ENCODE measurements around the gene HMOX2. TPM values are rescaled to one million over a fixed set of nuclear protein-coding genes. Genes with fewer than 3 reads are reported as not detected.

The HMOX2 gene
- polyA plus RNA-seq, 1 donor (not counting 4 experiments of a cell fraction or from before 2014, with no cell fraction given) = 167 TPM

- H2AFZ ChIP-seq (ENCODE audit: control insufficient read depth, low read length) = no peak overlapping the region
- dilution Hi-C loops (cut with MboI; ENCODE audit: extremely low pct_ligation_motif_present, low sequenced_read_pairs) = no loop called here
Observed at GRCh38 chr16:4477966-4478365, 1.8 kb downstream of the HMOX2 start.

GRCh38 chr16:4481526-4481925 is 5.3 kb downstream of the HMOX2 start:
- Histone ChIP-seq H3K4me2 (ENCODE audit: control insufficient read depth, extremely low read depth, insufficient read depth, low read depth, low read length) (no peak overlapping the region), H3K79me2 (ENCODE audit: control insufficient read depth, insufficient read depth, low read length) (peaks cover 90% of the 10 kb centered on the region), H3K36me3 (ENCODE audit: control insufficient read depth in 2 of 2, extremely low read depth in 1 of 2, insufficient read depth in 2 of 2, low read length in 2 of 2) (peaks cover 7 to 16% of the 10 kb centered on the region in 2 experiments), H3K9me1 (ENCODE audit: control insufficient read depth, extremely low read depth, insufficient read depth, low read length) (no peaks in the 10 kb centered on the region), H3K9ac (ENCODE audit: control insufficient read depth, extremely low read depth, insufficient read depth, low read length) (no peak overlapping the region), H4K20me1 (ENCODE audit: control insufficient read depth, extremely low read depth, insufficient read depth, low read length) (no peaks in the 10 kb centered on the region), H3K27me3 (ENCODE audit: control insufficient read depth, extremely low read depth, insufficient read depth, low read length) (no peaks in the 10 kb centered on the region), H3K27ac (ENCODE audit: control insufficient read depth, insufficient read depth, low read length) (no peak overlapping the region), H3K9me3 (ENCODE audit: control insufficient read depth, low read depth, low read length) (no peaks in the 10 kb centered on the region), H3K4me1 (ENCODE audit: control insufficient read depth, extremely low read depth, insufficient read depth, low read length) (peaks cover 35% of the 10 kb centered on the region), H3K4me3 (ENCODE audit: control insufficient read depth in 2 of 3, extremely low read depth in 1 of 3, insufficient read depth in 2 of 3, low read depth in 1 of 3, low read length in 3 of 3) (no peak overlapping the region), H2AFZ (ENCODE audit: control insufficient read depth, low read length) (no peak overlapping the region)
- DNase-seq (ENCODE audit: low read depth, low spot score) = no peak
- dilution Hi-C loops (cut with MboI; ENCODE audit: extremely low pct_ligation_motif_present, low sequenced_read_pairs) = no loop called here
- FAIRE-seq = no peak
- no peak for TF ChIP-seq EZH2 (IDR thresholded peaks at IDR 0.05; ENCODE audit: low read length)
- no peak for TF ChIP-seq CTCF (optimal IDR thresholded peaks at IDR 0.05 in 1 of 3, IDR thresholded peaks at IDR 0.05 in 1 of 3, conservative IDR thresholded peaks at IDR 0.05 in 1 of 3; ENCODE audit: extremely low read depth in 1 of 3, insufficient read depth in 2 of 3, low read length in 3 of 3)

More at GRCh38 chr16:4477966-4478365, 1.8 kb downstream of the HMOX2 start:
- Histone ChIP-seq H3K27ac (ENCODE audit: control insufficient read depth, insufficient read depth, low read length) (peak overlapping the region; percentile 88), H3K79me2 (ENCODE audit: control insufficient read depth, insufficient read depth, low read length) (peaks cover 77% of the 10 kb centered on the region), H3K9ac (ENCODE audit: control insufficient read depth, extremely low read depth, insufficient read depth, low read length) (peak overlapping the region; percentile 89), H3K36me3 (ENCODE audit: control insufficient read depth in 2 of 2, extremely low read depth in 1 of 2, insufficient read depth in 2 of 2, low read length in 2 of 2) (peaks cover 0 to 6% of the 10 kb centered on the region in 2 experiments), H3K4me2 (ENCODE audit: control insufficient read depth, extremely low read depth, insufficient read depth, low read depth, low read length) (peak overlapping the region; percentile 76), H3K4me1 (ENCODE audit: control insufficient read depth, extremely low read depth, insufficient read depth, low read length) (peaks cover 52% of the 10 kb centered on the region), H3K9me3 (ENCODE audit: control insufficient read depth, low read depth, low read length) (no peaks in the 10 kb centered on the region), H4K20me1 (ENCODE audit: control insufficient read depth, extremely low read depth, insufficient read depth, low read length) (no peaks in the 10 kb centered on the region), H3K9me1 (ENCODE audit: control insufficient read depth, extremely low read depth, insufficient read depth, low read length) (no peaks in the 10 kb centered on the region), H3K4me3 (ENCODE audit: control insufficient read depth in 2 of 3, extremely low read depth in 1 of 3, insufficient read depth in 2 of 3, low read depth in 1 of 3, low read length in 3 of 3) (peak overlapping the region; percentile 75 to 97 (median 80)), H3K27me3 (ENCODE audit: control insufficient read depth, extremely low read depth, insufficient read depth, low read length) (no peaks in the 10 kb centered on the region)
- FAIRE-seq (peak; percentile 80), DNase-seq (ENCODE audit: low read depth, low spot score) (no peak)
- no peak for TF ChIP-seq EZH2 (IDR thresholded peaks at IDR 0.05; ENCODE audit: low read length)
- peak in 1 of 3 experiments; percentile 33 for TF ChIP-seq CTCF (optimal IDR thresholded peaks at IDR 0.05 in 1 of 3, IDR thresholded peaks at IDR 0.05 in 1 of 3, conservative IDR thresholded peaks at IDR 0.05 in 1 of 3; ENCODE audit: extremely low read depth in 1 of 3, insufficient read depth in 2 of 3, low read length in 3 of 3)
